Spleen (tissue), 11 donors: Measurements from ENCODE around the gene CUX1. TPM values are rescaled to one million over a fixed set of nuclear protein-coding genes. Genes with fewer than 3 reads are reported as not detected.

Experiments used
- DNase-seq: peaks from one replicate; pipeline ENCODE4 v3.0.0-alpha.2; 2020
- H3K27ac ChIP-seq, 8 donors: fragments of 200-600 bp; sonication (generic) in 7 of 8; 1 replicate in 4 of 8; 2 replicates in 4 of 8; pipeline versions ENCODE4 v1.5.0 to v1.8.0; 2016 to 2021; ENCODE audit warnings: inconsistent platforms in 4 of 8, mild to moderate bottlenecking in 4 of 8, moderate library complexity in 1 of 8
- H3K27me3 ChIP-seq, 7 donors: fragments of 200-600 bp; sonication (generic) in 6 of 7; replicated peaks in 1 of 7; 1 replicate in 4 of 7; 2 replicates in 3 of 7; pipeline versions ENCODE4 v1.5.0 to v1.8.0; 2016 to 2021; ENCODE audit warnings: inconsistent platforms in 3 of 7, mild to moderate bottlenecking in 1 of 7
- H3K36me3 ChIP-seq, 6 donors: fragments of 200-600 bp; sonication (generic) in 5 of 6; 1 replicate in 4 of 6; 2 replicates in 2 of 6; pipeline versions ENCODE4 v1.5.0 to v1.8.0; 2016 to 2021; ENCODE audit warnings: inconsistent platforms in 2 of 6
- H3K4me1 ChIP-seq, 6 donors: fragments of 200-600 bp; sonication (generic) in 5 of 6; 1 replicate in 3 of 6; 2 replicates in 3 of 6; pipeline versions ENCODE4 v1.5.0 to v1.8.0; 2016 to 2021; ENCODE audit warnings: inconsistent platforms in 3 of 6
- H3K4me3 ChIP-seq, 8 donors: fragments of 200-600 bp; sonication (generic) in 7 of 8; 1 replicate in 4 of 8; 2 replicates in 4 of 8; pipeline versions ENCODE4 v1.5.0 to v1.8.0; 2016 to 2021; ENCODE audit warnings: inconsistent platforms in 4 of 8, mild to moderate bottlenecking in 4 of 8, moderate library complexity in 2 of 8
- H3K9me3 ChIP-seq, 8 donors: fragments of 200-600 bp; sonication (generic) in 7 of 8; 1 replicate in 4 of 8; 2 replicates in 4 of 8; pipeline versions ENCODE4 v1.5.0 to v1.8.0; 2016 to 2021; ENCODE audit warnings: inconsistent platforms in 4 of 8
- POLR2A ChIP-seq, 3 donors: fragments of 450-650 bp; IDR thresholded peaks; one replicate each; pipeline ENCODE4 v1.5.1; 2017; ENCODE audit warnings: antibody characterized with exemption in 3 of 3, mild to moderate bottlenecking in 1 of 3
- POLR2AphosphoS5 ChIP-seq, 3 donors: sonication (generic); formaldehyde crosslinking; IDR thresholded peaks; one replicate each; pipeline ENCODE4 v1.5.1; 2017; ENCODE audit warnings: antibody characterized with exemption in 3 of 3
- WGBS, 5 donors: extraction: QIAGEN DNeasy Blood & Tissue Kit in 3 of 5; methylation state at CpG; one replicate each; pipeline versions ENCODE4 v1.1.5 to v1.1.7; 2013 to 2018; 5-methylcytosine and 5-hydroxymethylcytosine counted together
- intact Hi-C: fragments of 100-400 bp; cut with DNase I; formaldehyde crosslinking; loops from one replicate; pipeline ENCODE4 v1.15.0; 2023; ENCODE audit warnings: low total_unique reads
- polyA plus RNA-seq, 3 donors: library from polyadenylated mRNA; stranded (reverse); fragments of 200-250 nt; gene quantifications; one replicate each; pipeline ENCODE4 v1.2.1, GENCODE V29; 2013
- total RNA-seq, 7 donors: library from RNA; depleted of rRNA in 3 of 7; stranded (reverse); fragments of >200 nt in 3 of 7; fragmentation: NEBNext Ultra II Directional in 4 of 7; extraction: Animal tissue kit (Norgen Biotek cat#: 25700) in 4 of 7; gene quantifications; one replicate each; pipeline versions ENCODE4 v1.1.0 to v1.2.1, GENCODE V29; 2016 to 2021
- TF ChIP-seq, protein P1 (sequence below), 11 experiments: fragments of 200-600 bp in 7 of 11; fragments of 450-650 bp in 4 of 11; sonication (generic) in 4 of 11; IDR thresholded peaks in 8 of 11; conservative IDR thresholded peaks in 3 of 11; 1 replicate in 7 of 11; 2 replicates in 4 of 11; pipeline versions ENCODE4 v1.4.0 to v1.8.0; 2016 to 2021; ENCODE audit warnings: antibody characterized with exemption in 11 of 11, inconsistent platforms in 4 of 11, mild to moderate bottlenecking in 1 of 11
- donor health status: healthy with polysubstance abuse.
- donor health status: DM: no; HTN: no; CAD: no; lungs with moderate emphysema.
- donor health status: DM: no; HTN: no; CAD: no.
- donor health status: Bipolar disorder and iron deficiency.
- donor health status: healthy.
- donor health status: DM: no; HTN: no; CAD: no.
- donor health status: DM: yes; HTN: yes; CAD: no.

CUX1 gene
- total and polyA plus RNA-seq, 10 donors = 9.1 to 95.8 (median 61.9) TPM

GRCh38 chr7:102251531-102252365 is 434.3 kb downstream of the CUX1 start:
- no peak for DNase-seq
- Histone ChIP-seq H3K9me3 (no peaks in the 10 kb centered on the region), H3K4me3 (no peak overlapping the region), H3K36me3 (peaks cover 0 to 64% (median 17%) of the 10 kb centered on the region in 6 donors), H3K4me1 (no peaks in the 10 kb centered on the region), H3K27me3 (no peaks in the 10 kb centered on the region), H3K27ac (no peak overlapping the region)
- TF ChIP-seq, protein P1, sequence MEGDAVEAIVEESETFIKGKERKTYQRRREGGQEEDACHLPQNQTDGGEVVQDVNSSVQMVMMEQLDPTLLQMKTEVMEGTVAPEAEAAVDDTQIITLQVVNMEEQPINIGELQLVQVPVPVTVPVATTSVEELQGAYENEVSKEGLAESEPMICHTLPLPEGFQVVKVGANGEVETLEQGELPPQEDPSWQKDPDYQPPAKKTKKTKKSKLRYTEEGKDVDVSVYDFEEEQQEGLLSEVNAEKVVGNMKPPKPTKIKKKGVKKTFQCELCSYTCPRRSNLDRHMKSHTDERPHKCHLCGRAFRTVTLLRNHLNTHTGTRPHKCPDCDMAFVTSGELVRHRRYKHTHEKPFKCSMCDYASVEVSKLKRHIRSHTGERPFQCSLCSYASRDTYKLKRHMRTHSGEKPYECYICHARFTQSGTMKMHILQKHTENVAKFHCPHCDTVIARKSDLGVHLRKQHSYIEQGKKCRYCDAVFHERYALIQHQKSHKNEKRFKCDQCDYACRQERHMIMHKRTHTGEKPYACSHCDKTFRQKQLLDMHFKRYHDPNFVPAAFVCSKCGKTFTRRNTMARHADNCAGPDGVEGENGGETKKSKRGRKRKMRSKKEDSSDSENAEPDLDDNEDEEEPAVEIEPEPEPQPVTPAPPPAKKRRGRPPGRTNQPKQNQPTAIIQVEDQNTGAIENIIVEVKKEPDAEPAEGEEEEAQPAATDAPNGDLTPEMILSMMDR (IDR thresholded peaks at IDR 0.05 in 8 of 11, conservative IDR thresholded peaks at IDR 0.05 in 3 of 11) = no peak
- no peak for TF ChIP-seq POLR2A (IDR thresholded peaks at IDR 0.05)
- no peak for TF ChIP-seq POLR2AphosphoS5 (IDR thresholded peaks at IDR 0.05)
- 68 to 84% (median 78%) methylated on average over 7 of the region's 7 CpGs for WGBS, 5 donors
- intact Hi-C loops = no loop called here

DNA sequence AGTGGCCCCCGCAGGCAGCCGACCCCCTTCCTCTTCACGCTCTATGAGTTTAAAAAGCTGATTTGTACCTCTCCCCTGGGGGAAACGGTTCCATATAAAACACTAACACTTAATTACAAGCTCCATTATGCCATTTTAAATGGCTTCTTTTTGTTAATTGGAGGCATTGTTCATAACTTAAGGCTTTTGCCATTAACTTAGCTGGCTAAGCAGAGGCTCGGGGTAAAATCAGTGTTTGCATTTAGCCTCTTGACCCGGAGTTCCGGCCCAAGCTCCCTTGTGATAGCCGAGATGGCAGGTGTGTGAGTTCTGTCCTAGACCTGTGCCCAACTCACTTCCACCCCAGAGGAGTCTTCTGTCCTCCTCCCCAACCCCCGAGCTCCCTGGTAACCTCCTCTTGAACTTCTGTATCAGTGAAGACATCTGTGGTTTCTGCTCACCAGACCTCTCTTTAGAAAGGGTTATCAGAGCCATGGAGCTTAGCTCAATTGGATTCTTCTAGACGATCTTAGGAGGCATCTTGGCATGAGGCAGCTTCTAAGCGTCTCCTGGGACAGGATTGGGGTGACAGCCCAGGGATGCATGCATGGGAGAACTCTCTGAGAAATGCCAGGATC is 435.0 kb downstream of the CUX1 start:
- intact Hi-C loops = no loop called here
- Histone ChIP-seq H3K27me3 (no peaks in the 10 kb centered on the region), H3K4me1 (no peaks in the 10 kb centered on the region), H3K36me3 (peaks cover 0 to 57% (median 17%) of the 10 kb centered on the region in 6 donors), H3K9me3 (no peaks in the 10 kb centered on the region), H3K4me3 (no peak overlapping the region), H3K27ac (no peak overlapping the region)
- TF ChIP-seq POLR2AphosphoS5 (IDR thresholded peaks at IDR 0.05) (no peak), POLR2A (IDR thresholded peaks at IDR 0.05) (no peak)
- TF ChIP-seq, protein P1 (IDR thresholded peaks at IDR 0.05 in 8 of 11, conservative IDR thresholded peaks at IDR 0.05 in 3 of 11) = no peak
- WGBS, 5 donors = 78 to 81% (median 79%) methylated on average over 11 of the region's 11 CpGs
- no peak for DNase-seq

DNA sequence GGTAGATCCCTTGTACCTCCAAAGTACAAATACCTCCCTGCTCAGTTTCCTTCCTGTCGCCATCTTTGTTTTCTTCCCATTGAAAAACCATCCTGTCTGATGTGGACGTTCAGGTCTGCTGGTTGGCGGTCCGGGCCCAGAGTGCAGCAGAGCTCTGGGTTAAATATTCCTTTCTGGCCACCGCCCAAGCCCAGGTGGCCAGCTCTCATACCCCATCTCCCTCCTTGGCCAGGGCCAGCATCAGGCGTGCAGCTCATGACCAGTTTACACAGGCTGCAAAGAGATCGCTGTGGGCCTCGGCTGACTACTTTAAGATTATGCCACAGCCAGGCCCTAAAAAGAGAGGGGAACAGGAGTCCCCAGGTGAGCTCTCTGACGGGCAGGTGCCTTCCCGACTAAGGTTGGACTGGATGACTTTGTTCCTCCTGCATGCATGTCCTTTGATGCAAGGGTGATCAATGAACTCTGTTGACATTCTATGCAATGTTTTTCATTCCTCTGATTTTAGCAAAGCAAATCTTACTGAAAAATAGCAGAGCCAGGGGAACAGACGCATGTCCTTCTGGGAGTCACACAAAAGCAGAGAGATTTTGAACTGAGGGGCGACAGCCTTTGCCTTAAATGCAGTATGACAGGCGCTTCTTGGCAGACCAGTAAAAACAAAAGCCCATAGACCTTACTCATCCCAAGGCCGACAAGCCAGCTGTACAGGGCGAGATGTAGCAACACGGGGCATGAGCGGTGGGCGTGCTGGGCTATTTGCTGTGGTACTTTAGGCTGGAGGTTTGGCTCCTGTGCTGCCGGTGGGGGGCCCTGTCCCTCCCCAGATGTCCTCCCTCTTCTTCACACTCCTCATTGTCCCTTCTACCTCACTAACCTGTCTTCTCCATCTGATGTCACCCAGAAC is 435.9 kb downstream of the CUX1 start:
- Histone ChIP-seq H3K4me3 (no peak overlapping the region), H3K27me3 (no peaks in the 10 kb centered on the region), H3K9me3 (no peaks in the 10 kb centered on the region), H3K27ac (no peak overlapping the region), H3K4me1 (no peaks in the 10 kb centered on the region), H3K36me3 (peaks cover 0 to 49% (median 13%) of the 10 kb centered on the region in 6 donors)
- no peak for TF ChIP-seq POLR2A (IDR thresholded peaks at IDR 0.05)
- no peak for TF ChIP-seq POLR2AphosphoS5 (IDR thresholded peaks at IDR 0.05)
- TF ChIP-seq, protein P1 (IDR thresholded peaks at IDR 0.05 in 8 of 11, conservative IDR thresholded peaks at IDR 0.05 in 3 of 11) = no peak
- intact Hi-C loops = no loop called here
- WGBS, 5 donors = 89 to 94% (median 92%) methylated on average over 19 of the region's 19 CpGs
- DNase-seq = no peak
